Stimulated activated CD4-positive, alpha-beta T cell treated with anti-CD3 and anti-CD28 coated beads, Interleukin-1b, Interleukin-23, amount 100 ng/mL, for 24 hours (primary cell): ENCODE results near the gene GPRIN1.
"Not testable (repeated sequence)": the region's sequence is repeated elsewhere in the genome, so short reads cannot be mapped to it uniquely, and the experiment has no call there.

Experiments used
- DNase-seq, 4 experiments: peaks; one replicate each; pipeline ENCODE4 v3.0.0-alpha.2; 2020; ENCODE audit warnings: low read depth in 4 of 4, low spot score in 1 of 4

GPRIN1 gene

DNA sequence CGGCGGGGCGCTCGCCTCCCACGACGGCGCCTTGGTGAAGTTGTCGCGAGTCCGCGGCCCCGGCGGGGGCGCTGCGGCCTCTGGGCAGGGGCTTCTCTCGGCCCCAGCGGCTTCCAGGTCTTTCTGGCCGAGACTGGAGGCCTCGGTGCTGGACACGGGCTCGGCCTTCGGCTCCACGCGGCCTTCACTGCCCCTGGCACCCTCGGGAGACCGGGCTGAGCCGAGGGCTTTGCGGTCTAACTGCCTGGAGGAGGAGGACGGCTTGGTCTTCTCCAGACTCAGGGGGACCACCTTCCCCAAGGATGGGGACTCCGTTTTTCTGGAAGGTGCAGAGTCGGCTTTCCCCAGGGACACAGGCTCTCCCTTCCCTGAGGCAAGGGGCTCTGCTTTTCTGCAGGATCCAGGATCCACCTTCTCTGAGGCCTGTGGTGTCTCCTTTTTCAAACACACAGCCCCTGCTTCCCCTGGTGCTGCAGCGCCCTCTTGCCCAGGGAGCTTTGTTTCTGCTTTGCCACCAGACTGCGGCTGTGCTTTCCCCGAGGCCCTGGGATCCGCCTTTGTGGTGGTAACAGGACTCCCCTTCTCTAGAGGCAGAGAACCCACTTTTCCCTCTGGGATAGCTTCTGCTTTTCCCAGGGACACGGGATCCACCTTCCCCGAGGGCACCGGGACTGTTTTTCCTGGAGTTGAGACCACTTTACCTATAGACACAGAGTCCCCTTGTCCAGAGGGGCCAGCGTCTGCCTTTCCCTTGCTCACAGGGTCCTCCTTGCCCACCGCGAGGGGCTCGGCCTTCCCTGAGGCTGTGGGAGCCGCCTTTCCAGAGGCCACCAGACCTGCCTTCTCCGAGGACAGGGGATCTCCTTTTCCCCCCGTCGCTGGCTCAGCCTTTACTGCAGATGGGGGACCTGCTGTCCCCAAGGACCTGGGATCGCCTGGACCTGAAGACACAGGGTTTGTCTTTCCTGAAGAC, 12.3 kb downstream of the GPRIN1 start:
- no peak for DNase-seq

DNA sequence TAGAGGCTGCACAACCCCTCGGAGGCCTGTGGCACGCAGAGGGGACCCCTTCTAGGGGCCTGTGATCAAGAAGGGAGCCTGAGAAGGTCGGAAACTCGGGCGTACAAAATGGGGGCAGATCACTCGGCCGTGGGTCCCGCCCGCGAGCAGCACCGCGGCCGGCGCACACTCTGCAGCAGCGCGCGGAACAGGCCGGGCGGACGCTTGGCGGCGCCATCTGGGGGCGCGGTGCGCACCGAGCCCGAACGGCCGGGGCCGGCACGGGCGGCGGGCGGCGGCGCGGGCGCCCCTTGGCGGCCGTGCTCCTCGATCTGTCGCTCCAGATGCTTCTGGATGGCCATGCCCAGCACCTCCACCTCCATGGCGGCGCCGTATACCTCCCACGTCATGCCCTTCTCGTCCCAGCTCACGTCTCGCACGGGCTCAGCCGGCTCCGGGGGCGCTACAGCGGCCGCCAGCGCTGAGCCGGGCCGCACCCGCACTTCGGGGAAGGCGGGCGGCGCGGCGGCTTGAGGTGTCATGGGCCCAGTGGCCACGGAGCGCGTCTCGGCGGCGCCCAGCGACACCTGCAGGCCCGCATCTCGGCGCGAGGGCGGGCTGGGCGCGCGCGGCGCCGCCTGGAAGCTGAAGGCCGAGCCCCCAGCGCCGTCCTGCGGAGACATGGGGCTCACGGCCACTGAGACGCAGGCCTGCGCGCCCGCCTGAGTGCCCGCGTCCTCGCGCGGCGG, 13.1 kb downstream of the GPRIN1 start:
- peak in 3 of 4 experiments; percentile 31 to 53 (median 46) for DNase-seq

DNA sequence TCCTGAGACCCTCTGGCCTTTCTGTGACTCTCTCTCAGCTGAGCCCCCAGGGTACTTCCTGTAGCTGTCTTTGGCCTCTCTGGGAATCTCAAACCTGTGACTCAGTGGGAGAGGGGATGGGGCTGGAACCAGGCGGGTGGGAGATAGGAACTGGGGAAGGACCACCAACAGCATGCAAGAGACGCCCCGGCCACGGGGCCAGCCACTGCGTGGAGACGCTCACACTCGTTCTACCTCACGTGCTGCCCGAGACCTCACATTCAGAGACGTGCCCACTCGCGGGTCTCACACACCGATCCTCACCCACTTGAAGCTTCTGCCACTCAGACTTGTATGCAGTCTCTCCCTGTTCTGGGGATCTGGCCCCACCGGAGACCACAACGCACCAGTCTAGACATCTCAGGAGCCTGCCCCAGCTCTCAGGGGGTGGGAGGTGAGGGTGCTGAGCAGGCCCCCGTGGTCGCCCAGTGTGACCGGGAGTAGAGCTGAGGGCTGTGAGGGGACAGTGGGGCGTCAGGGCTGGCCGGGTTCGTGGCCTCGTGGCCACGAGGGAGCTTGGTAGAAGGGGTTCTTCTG, 13.8 kb downstream of the GPRIN1 start:
- no peak for DNase-seq

DNA sequence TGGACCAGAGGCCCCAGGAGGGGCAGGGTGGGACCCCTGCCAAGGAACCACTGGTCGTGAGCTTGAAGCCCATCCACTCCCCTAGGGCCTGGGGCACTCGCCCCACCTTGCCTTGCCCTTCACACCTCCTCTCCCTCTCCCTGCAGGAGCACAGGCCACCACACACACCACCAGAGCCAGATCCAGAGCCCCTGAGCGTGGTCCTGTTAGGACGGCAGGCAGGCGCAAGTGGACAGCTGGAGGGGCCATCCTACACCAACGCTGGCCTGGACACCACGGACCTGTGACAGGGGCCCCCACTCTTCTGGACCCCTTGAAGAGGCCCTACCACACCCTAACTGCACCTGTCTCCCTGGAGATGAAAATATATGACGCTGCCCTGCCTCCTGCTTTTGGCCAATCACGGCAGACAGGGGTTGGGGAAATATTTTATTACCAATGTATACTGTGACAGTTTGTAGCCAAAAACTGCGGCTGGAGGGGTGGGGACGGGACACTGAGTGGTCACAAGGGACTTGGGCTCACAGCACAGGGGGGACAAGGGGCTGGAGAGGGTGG, 14.5 kb downstream of the GPRIN1 start:
- no peak for DNase-seq

DNA sequence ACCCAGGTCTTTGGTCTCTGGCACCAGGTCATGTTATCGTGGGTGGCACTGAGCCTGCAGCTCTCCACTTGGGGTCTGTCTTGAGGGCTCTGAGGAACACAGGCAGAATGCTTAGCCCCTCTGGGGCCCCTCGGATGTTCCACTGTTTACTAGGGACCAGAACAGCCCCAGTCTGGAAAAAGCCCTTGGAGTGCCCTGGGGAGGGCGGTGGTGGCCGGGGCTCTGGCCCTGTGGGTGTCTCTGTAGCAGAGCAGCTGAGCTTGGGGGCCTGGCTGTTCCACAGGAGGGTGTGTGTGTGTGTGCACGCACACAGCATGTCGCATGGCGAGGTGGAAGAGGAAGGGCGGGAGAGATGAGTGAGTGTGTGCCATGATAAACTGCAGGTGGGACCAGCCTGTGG, 15.4 kb downstream of the GPRIN1 start:
- no peak for DNase-seq

DNA sequence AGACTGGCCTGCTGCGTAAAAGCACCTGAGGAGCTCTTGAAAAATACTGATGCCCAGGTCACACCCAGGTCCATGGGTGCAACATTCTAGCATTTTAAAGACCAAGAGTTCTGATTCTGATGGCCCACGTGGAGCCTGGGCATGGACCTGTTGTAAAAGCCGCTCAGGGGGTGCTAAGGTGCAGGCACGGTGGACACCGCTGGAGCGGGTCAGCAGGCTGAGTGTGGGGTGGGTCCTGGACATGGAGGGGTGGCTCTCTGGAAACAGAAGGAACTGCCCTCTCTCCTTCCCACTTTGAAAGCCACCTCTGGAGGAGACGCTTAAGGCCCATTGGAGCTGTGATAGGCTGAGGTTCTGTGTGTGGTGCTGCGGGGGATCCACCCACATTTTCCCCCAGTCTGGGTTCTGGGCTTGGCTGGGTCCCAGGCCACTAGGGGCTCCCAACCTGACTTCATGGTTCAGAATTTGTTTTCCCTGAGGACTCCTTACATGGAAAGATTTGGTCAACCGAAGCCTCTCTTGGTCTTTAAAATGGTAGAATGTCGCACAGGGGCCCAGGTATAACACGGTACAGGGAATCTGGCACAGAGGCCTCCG, 16.6 kb downstream of the GPRIN1 start:
- no peak for DNase-seq

DNA sequence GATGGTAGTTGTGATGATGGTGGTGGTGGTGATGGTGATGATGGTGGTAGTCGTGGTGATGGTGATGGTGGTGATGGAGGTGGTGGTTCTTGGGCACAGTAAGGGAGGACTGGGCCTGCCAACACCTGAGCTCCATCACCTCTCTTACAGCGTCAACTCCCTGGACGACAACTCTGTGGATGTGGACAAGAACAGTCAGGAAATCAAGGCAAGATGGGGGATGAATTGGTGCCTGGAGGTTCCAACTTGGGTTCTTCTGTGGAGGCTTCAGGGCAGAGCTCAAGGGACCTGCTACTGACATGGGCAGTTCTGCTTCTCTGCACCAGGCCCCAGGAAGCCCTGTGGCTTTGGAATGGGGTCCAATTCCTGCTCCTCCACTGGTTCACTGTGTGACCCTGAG, 17.4 kb downstream of the GPRIN1 start:
- no peak for DNase-seq

DNA sequence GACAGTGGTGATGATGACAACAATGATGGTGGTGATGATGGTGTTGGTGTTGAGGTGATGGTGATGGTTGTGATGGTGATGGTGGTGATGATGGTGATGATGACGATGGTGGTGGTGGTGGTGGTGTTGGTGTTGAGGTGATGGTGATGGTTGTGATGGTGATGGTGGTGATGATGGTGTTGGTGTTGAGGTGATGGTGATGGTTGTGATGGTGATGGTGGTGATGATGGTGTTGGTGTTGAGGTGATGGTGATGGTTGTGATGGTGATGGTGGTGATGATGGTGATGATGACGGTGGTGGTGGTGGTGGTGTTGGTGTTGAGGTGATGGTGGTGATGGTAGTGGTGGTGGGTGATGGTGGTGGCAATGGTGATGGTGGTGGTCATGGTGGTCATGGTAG, 18.3 kb downstream of the GPRIN1 start:
- DNase-seq, result not testable (repeated sequence)

DNA sequence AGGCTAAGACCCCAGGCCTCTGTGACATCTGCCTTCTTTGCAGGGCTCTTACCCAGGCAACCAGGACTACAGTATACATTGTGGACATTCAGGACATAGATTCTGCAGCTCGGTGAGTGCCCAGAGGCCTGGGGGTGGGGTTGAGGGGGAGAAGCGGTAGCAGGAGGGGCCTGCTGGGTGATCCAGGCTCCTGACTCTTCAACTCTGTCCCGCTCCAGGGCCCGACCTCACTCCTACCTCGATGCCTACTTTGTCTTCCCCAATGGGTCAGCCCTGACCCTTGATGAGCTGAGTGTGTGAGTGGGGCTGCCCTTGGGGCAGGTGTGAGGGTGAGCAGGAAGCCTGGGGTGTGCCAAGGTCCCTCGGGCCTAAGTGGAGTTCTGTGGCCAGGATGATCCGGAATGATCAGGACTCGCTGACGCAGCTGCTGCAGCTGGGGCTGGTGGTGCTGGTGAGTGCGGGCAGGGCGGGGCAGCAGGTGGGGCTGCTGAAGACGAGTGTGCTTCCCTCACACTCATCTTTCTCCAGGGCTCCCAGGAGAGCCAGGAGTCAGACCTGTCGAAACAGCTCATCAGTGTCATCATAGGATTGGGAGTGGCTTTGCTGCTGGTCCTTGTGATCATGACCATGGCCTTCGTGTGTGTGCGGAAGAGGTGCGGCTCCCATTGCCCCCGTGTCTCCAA, 19.8 kb downstream of the GPRIN1 start:
- DNase-seq, result no peak

DNA sequence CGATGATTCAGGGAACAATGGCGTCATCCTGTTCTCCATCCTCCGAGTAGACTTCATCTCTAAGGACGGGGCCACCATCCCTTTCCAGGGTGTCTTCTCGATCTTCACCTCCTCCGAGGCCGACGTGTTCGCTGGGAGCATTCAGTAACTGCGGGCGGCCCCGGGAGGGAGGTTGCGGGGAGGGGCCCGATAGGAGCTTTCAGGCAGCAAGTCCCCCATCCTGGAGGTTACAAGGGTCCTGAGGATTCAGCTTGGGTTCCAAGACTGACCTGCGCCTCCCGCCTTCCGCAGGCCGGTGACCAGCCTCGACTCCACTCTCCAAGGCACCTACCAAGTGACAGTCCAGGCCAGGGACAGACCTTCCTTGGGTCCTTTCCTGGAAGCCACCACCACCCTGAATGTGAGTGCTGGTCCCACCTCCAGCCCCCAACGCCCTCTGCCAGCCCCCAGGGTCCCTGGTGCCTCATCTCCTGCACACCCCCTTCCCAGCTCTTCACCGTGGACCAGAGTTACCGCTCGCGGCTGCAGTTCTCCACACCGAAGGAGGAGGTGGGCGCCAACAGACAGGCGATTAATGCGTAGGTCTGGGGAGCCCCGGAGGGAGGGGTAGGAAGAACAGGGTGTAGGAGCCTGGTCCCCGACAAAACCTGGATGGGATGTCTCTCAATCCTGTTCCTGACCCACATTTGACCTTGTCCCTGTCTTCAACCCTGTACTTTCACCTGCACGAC, 20.8 kb downstream of the GPRIN1 start:
- DNase-seq, result no peak

DNA sequence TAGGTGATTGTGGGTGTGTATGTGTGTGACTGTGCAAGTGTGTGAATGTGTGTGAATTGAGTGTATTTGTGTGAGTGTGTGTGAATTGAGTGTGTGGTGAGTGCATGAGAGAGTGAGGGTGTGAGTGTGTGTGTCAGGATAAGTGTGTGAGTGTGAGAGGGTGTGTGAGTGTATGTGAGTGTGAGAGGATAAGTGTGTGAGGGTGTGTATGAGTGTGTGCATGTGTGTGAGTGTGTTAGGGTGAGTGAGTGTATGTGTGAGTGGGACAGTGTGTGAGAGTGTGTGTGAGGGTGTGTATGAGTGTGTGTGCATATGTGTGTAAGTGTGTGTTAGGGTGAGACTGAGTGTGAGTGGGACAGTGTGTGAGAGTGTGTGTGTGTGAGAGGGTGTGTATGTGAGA, 21.7 kb downstream of the GPRIN1 start:
- no peak for DNase-seq

DNA sequence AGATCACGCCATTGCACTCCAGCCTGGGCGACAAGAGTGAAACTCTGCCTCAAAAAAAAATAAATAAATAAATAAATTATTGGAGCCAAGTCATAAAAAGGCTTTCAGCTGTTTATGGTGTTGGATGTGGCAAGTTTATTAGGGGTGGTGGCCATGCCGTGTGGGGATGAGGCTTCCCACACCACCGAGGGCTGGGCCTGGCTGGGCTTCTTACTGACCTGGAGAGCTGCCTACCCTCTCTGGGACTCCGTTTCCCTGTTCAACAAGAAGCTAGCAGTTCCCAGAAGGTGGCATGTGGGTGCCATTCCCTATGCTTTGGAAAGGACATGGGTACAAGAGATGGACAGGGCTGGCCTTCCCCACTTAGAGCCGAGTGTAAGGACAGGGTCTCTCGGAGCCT, 22.6 kb downstream of the GPRIN1 start:
- DNase-seq, result no peak

DNA sequence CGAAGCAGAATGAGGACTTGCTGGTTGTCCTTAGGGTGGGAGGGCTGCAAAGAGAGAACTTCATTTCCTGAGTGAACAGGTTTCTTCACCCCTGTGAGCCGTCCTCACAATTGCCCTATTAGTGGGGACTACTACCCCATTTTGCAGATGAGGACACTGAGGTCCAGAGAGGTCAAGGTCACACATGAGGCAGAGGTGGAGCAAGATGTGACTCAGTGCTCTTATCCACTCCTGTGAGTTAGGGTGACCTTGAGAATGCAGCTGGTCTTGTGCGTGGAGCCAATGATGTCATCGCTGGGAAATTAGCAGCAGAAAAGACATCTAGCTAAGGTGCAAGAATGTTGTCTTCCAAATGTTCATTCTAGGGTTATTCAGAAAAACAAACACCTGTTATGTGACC, 26.9 kb downstream of the GPRIN1 start:
- DNase-seq, result no peak

DNA sequence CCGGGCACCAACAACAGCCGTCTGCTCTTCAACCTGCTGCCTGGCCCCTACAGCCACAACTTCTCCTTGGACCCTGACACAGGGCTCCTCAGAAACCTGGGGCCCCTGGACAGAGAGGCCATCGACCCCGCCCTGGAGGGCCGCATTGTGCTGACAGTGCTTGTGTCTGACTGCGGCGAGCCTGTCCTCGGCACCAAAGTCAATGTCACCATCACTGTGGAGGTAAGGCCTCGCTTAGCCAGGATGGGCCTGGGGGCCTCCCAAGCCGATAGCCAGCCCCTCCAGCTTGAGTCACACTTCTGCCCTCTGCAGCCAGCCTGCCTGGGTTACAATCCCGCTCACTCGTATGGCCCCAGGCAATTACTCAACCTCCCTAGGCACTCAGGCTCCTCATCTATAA, 28.6 kb downstream of the GPRIN1 start:
- DNase-seq, result no peak

DNA sequence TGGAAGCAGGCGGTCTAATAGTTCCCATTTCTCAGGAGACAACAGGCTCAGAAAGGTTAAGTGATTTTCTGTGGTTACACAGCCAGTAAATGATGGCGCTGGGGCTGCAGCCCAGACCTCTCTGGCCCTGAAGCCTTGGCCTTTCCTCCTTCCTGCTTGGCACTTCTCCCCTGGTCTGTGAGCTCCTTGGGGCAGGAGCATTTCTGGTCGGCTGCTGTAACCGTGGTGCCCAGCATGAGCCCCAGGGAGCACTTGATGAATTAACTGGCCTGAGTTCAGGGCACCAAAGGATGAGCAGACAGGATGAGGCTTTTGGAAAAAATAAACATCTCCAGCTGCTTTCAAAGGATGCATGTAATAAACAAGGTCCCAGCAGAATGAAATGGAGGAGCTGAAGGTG, 30.6 kb downstream of the GPRIN1 start:
- no peak for DNase-seq

DNA sequence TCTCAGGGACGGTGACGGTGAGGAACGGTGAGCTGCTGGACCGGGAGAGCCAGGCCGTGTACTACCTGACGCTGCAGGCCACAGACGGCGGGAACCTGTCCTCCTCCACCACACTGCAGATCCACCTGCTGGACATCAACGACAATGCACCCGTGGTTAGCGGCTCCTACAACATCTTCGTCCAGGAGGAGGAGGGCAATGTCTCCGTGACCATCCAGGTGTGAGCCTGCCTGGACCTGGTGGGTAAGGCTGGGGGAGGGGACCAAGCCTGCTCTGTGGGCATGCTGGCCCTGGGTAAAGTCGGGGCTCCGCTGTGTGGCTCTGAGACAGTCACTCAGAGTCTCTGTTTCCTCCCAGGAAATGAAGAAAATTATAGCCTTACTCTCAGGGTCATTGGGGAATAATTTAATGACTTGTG, 31.6 kb downstream of the GPRIN1 start:
- no peak for DNase-seq

DNA sequence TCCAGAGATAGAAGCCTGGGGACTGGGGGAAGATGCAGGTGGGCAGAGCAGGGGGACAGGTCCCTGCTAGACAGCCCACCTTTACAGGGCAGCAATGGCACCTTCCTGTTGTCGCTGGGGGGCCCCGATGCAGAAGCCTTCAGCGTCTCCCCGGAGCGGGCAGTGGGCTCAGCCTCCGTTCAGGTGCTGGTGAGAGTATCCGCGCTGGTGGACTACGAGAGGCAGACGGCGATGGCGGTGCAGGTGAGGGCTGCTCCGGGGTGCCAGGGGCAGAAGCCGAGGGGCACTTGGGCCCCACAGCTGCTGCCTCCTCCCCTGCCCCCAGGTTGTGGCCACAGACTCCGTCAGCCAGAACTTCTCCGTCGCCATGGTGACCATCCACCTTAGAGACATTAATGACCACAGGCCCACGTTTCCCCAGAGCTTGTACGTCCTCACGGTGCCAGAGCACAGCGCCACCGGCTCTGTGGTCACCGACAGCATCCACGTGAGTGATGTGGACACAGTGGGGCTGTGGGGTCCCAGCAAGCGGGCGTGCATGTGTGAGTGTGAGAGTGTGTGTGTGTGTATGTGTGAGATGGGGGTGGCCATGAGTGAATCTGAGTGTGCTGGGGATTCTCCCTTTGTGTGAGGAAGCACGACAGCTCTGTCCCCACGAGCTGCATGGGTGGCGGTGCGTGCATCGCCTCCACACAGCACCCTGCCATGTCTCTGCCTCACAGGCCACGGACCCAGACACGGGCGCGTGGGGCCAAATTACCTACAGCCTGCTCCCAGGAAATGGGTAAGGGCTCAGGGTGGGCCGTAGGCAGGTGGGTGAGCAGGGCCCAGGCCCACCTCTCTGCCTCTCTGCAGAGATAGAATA, 32.4 kb downstream of the GPRIN1 start:
- no peak for DNase-seq

DNA sequence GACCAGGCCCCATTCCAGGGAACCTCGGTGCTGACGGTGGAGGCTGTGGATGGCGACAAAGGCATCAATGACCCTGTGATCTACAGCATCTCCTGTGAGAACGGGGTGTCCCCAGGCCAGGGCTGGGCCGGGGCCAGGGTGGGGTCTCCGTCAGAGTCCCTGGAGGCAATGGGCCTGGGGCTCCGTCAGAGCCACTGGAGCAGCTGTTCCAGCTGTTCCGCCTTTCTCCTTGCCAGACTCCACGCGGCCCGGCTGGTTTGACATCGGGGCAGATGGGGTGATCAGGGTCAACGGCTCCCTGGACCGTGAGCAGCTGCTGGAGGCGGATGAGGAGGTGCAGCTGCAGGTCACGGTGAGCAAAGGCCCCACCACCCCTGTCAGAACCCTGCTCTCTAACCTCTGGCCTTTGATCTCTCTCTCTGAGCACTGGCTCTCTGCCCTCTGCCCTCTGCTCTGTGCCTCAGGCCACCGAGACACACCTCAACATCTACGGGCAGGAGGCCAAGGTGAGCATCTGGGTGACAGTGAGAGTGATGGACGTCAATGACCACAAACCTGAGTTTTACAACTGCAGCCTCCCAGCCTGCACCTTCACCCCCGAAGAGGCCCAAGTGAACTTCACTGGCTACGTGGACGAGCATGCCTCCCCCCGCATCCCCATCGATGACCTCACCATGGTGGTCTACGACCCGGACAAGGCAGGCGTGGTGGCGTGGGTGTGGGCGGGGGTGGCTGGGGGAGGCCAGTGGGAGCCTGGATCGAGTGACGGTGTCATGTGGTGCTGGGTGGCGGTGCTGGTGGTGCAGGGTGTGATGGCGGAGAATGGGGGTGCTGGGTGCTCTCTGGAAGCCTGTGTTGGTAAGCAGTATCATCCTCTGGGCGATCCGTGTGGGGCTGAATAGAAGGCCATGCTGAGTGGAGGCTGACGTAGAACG, 34.2 kb downstream of the GPRIN1 start:
- no peak for DNase-seq
